Gastroesophageal sphincter (tissue), 3 donors: ENCODE results near the gene KCNJ10.
"Not testable (repeated sequence)": the region's sequence is repeated elsewhere in the genome, so short reads cannot be mapped to it uniquely, and the experiment has no call there.

Source experiments
- POLR2A ChIP-seq, 2 donors: fragments of 450-650 bp; IDR thresholded peaks; one replicate each; pipeline ENCODE4 v1.6.1; 2017; ENCODE audit warnings: antibody characterized with exemption in 2 of 2, mild to moderate bottlenecking in 2 of 2, moderate library complexity in 1 of 2
- POLR2AphosphoS5 ChIP-seq: sonication (generic); formaldehyde crosslinking; IDR thresholded peaks from one replicate; pipeline ENCODE4 v1.6.1; 2017; ENCODE audit warnings: antibody characterized with exemption
- TF ChIP-seq, protein P1 (sequence below), 4 experiments: fragments of 200-600 bp in 2 of 4; fragments of 450-650 bp in 2 of 4; sonication (generic) in 1 of 4; IDR thresholded peaks; one replicate each; pipeline ENCODE4 v1.5.1; 2017 to 2019; ENCODE audit warnings: antibody characterized with exemption in 4 of 4, mild to moderate bottlenecking in 2 of 4, moderate library complexity in 2 of 4

DNA sequence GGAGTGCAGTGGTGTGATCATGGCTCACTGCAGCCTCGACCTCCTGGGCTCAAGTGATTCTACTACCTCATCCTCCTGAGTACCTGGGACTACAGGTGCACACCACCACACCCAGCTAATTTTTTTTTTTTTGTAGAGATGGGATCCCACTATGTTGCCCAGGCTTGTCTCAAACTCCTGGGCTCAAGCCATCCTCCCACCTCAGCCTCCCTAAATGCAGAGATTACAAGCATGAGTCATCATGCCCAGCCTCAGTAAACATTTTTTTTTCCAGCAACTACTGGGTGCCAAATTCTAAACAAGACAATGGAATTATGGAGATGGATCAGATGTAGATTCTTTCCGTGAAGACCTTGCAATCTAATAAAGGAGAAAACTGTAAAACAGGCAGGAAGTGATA, 19.8 kb downstream of the KCNJ10 start:
- not testable (repeated sequence) for TF ChIP-seq POLR2AphosphoS5; POLR2A (IDR thresholded peaks at IDR 0.05)
- TF ChIP-seq, protein P1, sequence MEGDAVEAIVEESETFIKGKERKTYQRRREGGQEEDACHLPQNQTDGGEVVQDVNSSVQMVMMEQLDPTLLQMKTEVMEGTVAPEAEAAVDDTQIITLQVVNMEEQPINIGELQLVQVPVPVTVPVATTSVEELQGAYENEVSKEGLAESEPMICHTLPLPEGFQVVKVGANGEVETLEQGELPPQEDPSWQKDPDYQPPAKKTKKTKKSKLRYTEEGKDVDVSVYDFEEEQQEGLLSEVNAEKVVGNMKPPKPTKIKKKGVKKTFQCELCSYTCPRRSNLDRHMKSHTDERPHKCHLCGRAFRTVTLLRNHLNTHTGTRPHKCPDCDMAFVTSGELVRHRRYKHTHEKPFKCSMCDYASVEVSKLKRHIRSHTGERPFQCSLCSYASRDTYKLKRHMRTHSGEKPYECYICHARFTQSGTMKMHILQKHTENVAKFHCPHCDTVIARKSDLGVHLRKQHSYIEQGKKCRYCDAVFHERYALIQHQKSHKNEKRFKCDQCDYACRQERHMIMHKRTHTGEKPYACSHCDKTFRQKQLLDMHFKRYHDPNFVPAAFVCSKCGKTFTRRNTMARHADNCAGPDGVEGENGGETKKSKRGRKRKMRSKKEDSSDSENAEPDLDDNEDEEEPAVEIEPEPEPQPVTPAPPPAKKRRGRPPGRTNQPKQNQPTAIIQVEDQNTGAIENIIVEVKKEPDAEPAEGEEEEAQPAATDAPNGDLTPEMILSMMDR (IDR thresholded peaks at IDR 0.05) = not testable (repeated sequence)
